ENCODE results near the gene RGCC. TPM values are rescaled to one million over a fixed set of nuclear protein-coding genes. Genes with fewer than 3 reads are reported as not detected.
A peak's percentile ranks its signal among the peaks of the same experiment; 100 is the strongest.
"Not testable (repeated sequence)": the region's sequence is repeated elsewhere in the genome, so short reads cannot be mapped to it uniquely, and the experiment has no call there.

RGCC gene
- total RNA-seq, 1 donor from 2014 or later: 1.6 TPM

DNA sequence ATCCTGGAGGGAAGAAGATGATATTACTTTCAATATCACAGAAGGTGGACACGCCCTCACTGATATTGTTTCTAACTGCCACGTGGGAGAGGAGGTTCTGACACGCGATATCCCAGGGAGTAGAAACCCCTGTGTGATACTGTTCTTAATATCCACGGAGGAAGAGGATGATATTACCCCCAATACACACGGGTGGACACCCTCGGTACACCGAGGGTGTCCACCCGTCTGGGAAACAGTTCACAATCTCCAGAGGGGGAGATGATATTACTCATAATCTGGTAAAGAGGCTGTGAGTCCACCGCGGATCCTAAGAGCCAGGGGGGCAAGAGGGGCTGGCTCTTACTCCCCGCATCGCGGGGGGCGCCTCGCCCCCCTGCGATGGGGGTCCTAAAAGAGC, 29.7 kb upstream of the RGCC start:
- peak; percentile 32 for DNase-seq (ENCODE audit: extremely low spot score, unreplicated experiment)
- Mint-ChIP-seq H3K27ac (ENCODE audit: unreplicated experiment) (no peak overlapping the region), H3K4me3 (ENCODE audit: unreplicated experiment) (peak overlapping the region; percentile 17), H3K4me1 (ENCODE audit: unreplicated experiment) (no peaks in the 10 kb centered on the region), H3K9me3 (ENCODE audit: unreplicated experiment) (peaks cover 5% of the 10 kb centered on the region), H3K36me3 (ENCODE audit: unreplicated experiment) (no peaks in the 10 kb centered on the region), H3K27me3 (ENCODE audit: unreplicated experiment) (peaks cover 6% of the 10 kb centered on the region)
- TF ChIP-seq CTCF (IDR thresholded peaks at IDR 0.05): no peak

GRCh38 chr13:41428155-41428554, 29.2 kb upstream of the RGCC start:
- Mint-ChIP-seq H3K27ac (ENCODE audit: unreplicated experiment) (no peak overlapping the region), H3K36me3 (ENCODE audit: unreplicated experiment) (no peaks in the 10 kb centered on the region), H3K27me3 (ENCODE audit: unreplicated experiment) (peaks cover 7% of the 10 kb centered on the region), H3K9me3 (ENCODE audit: unreplicated experiment) (peaks cover 5% of the 10 kb centered on the region), H3K4me1 (ENCODE audit: unreplicated experiment) (no peaks in the 10 kb centered on the region), H3K4me3 (ENCODE audit: unreplicated experiment) (no peak overlapping the region)
- no peak for TF ChIP-seq CTCF (IDR thresholded peaks at IDR 0.05)
- peak; percentile 79 for DNase-seq (ENCODE audit: extremely low spot score, unreplicated experiment)

DNA sequence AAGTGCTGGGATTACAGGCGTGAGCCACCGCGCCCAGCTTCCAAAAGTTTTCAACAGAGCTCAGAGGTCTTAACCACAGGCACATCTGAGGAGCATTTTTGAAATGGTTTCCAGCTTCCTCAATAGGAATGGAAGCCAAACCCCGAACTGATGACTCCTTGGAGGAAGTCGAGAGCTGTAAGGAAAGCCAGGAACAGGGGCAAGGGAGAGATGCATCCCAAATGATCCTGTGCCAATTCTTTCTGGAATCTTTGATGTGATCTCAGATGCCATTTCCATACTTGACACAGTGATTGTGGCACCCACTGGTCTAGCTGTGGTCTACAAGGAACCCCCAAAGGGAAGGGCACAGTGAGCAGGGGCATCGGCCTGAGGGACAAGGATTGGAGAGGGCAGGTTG, 23.3 kb upstream of the RGCC start:
- H3K36me3 Mint-ChIP-seq (ENCODE audit: unreplicated experiment); H3K4me3 Mint-ChIP-seq (ENCODE audit: unreplicated experiment); H3K27ac Mint-ChIP-seq (ENCODE audit: unreplicated experiment); H3K4me1 Mint-ChIP-seq (ENCODE audit: unreplicated experiment); DNase-seq (ENCODE audit: extremely low spot score, unreplicated experiment); H3K9me3 Mint-ChIP-seq (ENCODE audit: unreplicated experiment): not testable (repeated sequence)
- H3K27me3 Mint-ChIP-seq (ENCODE audit: unreplicated experiment): peaks cover 19% of the 10 kb centered on the region

DNA sequence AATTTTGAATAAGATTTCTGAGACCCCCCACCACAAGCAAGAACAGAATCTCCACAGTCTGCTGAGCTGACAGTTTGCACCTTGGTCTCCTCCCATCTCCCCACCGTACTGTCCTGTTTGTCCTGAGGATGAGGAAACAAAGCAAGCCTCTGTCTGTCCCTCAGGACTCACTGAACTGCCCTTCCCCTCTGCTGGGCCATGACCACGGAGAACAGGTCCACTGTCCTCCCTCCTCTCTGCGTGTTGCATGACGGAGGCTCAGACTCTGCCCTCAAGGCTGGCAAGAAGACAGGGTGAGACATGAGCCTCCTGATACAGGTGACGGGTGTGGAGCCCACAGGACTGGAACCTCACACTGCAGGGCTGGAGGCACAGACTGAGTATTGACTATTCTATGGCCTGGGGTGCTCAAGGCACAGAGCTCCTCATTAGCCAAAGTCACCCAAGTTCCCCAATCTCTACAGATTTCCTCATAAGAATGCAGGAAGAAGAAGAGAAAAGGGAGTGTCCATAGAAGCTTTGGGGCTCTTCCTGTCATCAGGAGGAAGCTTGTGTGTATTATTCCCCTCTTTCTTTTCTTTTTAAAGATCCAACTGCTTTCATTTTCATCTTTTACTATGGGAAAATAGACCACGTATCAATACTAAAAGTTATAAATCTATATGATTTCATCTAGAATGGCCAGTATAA, 22.4 kb upstream of the RGCC start:
- no peaks in the 10 kb centered on the region for H3K36me3 Mint-ChIP-seq (ENCODE audit: unreplicated experiment)

GRCh38 chr13:41443969-41444368, 13.4 kb upstream of the RGCC start:
- peaks cover 20% of the 10 kb centered on the region for H3K27me3 Mint-ChIP-seq (ENCODE audit: unreplicated experiment)
- H3K36me3 Mint-ChIP-seq (ENCODE audit: unreplicated experiment): no peaks in the 10 kb centered on the region
- H3K4me1 Mint-ChIP-seq (ENCODE audit: unreplicated experiment): no peaks in the 10 kb centered on the region
- H3K4me3 Mint-ChIP-seq (ENCODE audit: unreplicated experiment): no peak overlapping the region
- TF ChIP-seq CTCF (IDR thresholded peaks at IDR 0.05): no peak
- no peak for DNase-seq (ENCODE audit: extremely low spot score, unreplicated experiment)
- H3K9me3 Mint-ChIP-seq (ENCODE audit: unreplicated experiment): no peaks in the 10 kb centered on the region
- H3K27ac Mint-ChIP-seq (ENCODE audit: unreplicated experiment): no peak overlapping the region

More for the DNA sequence above, 22.4 kb upstream of the RGCC start:
- TF ChIP-seq CTCF (IDR thresholded peaks at IDR 0.05): no peak
- no peak overlapping the region for H3K27ac Mint-ChIP-seq (ENCODE audit: unreplicated experiment)
- no peaks in the 10 kb centered on the region for H3K9me3 Mint-ChIP-seq (ENCODE audit: unreplicated experiment)
- DNase-seq (ENCODE audit: extremely low spot score, unreplicated experiment): no peak
- no peak overlapping the region for H3K4me3 Mint-ChIP-seq (ENCODE audit: unreplicated experiment)
- no peaks in the 10 kb centered on the region for H3K4me1 Mint-ChIP-seq (ENCODE audit: unreplicated experiment)
- H3K27me3 Mint-ChIP-seq (ENCODE audit: unreplicated experiment): peaks cover 26% of the 10 kb centered on the region

Measured in osteocyte (in vitro differentiated cells).